ENCODE results near the gene PIGR. TPM values are rescaled to one million over a fixed set of nuclear protein-coding genes. Genes with fewer than 3 reads are reported as not detected.

PIGR gene
- polyA plus RNA-seq, 1 experiment = not detected

- TF ChIP-seq CTCF (IDR thresholded peaks at IDR 0.05; ENCODE audit: low read depth, low read length) = peak; percentile 19
- Histone ChIP-seq H3K27ac (ENCODE audit: low read depth, low read length) (no peak overlapping the region), H3K9me3 (ENCODE audit: control insufficient read depth, insufficient read depth, low read length) (peaks cover 8% of the 10 kb centered on the region; the same call in 1 of the 2 replicates), H3K4me3 (ENCODE audit: low read depth, low read length) (no peak overlapping the region), H3K27me3 (ENCODE audit: control insufficient read depth, insufficient read depth, low read length) (no peaks in the 10 kb centered on the region)
- CTCF ChIA-PET = interaction anchor here (0.8 to 4.9 kb wide), 8 partner anchors 42 to 274 kb away, joined by 4 to 50 read pairs (median 8); partner anchors contain the start of gene IL20
- POLR2A ChIA-PET = interaction anchor here (0.6 to 1.0 kb wide), 2 partner anchors 12 to 37 kb away, joined by 5 read pairs; no protein-coding TSS in a partner anchor
- DNase-seq (ENCODE audit: low read depth, low spot score) = no peak
Observed at GRCh38 chr1:206907304-206907991, 38.8 kb downstream of the PIGR start.

- Histone ChIP-seq H3K4me3 (ENCODE audit: low read depth, low read length) (no peak overlapping the region), H3K27ac (ENCODE audit: low read depth, low read length) (peak overlapping the region; percentile 68), H3K27me3 (ENCODE audit: control insufficient read depth, insufficient read depth, low read length) (no peaks in the 10 kb centered on the region), H3K9me3 (ENCODE audit: control insufficient read depth, insufficient read depth, low read length) (peaks cover 8% of the 10 kb centered on the region; the same call in 1 of the 2 replicates)
- TF ChIP-seq CTCF (IDR thresholded peaks at IDR 0.05; ENCODE audit: low read depth, low read length) = no peak
- DNase-seq (ENCODE audit: low read depth, low spot score) = peak; percentile 77
- ChIA-PET POLR2A (no interaction called here), CTCF (interaction anchor here (0.8 to 4.9 kb wide), 7 partner anchors 27 to 275 kb away, joined by 3 to 50 read pairs (median 4); partner anchors contain the start of gene IL20)
Observed at GRCh38 chr1:206905295-206906164, 40.7 kb downstream of the PIGR start.

GRCh38 chr1:206904423-206905142 lies 41.7 kb downstream of the PIGR start:
- ChIA-PET POLR2A (no interaction called here), CTCF (interaction anchor here (0.6 to 1.2 kb wide), 3 partner anchors 170 to 179 kb away, joined by 3 read pairs; no protein-coding TSS in a partner anchor)
- no peak for DNase-seq (ENCODE audit: low read depth, low spot score)
- no peaks in the 10 kb centered on the region for H3K27me3 ChIP-seq (ENCODE audit: control insufficient read depth, insufficient read depth, low read length)
- peak overlapping the region; percentile 68 for H3K27ac ChIP-seq (ENCODE audit: low read depth, low read length)
- peaks cover 8% of the 10 kb centered on the region; the same call in 1 of the 2 replicates for H3K9me3 ChIP-seq (ENCODE audit: control insufficient read depth, insufficient read depth, low read length)
- H3K4me3 ChIP-seq (ENCODE audit: low read depth, low read length) = no peak overlapping the region
- no peak for TF ChIP-seq CTCF (IDR thresholded peaks at IDR 0.05; ENCODE audit: low read depth, low read length)

GRCh38 chr1:206903687-206904086 lies 42.6 kb downstream of the PIGR start:
- Histone ChIP-seq H3K27ac (ENCODE audit: low read depth, low read length) (no peak overlapping the region), H3K9me3 (ENCODE audit: control insufficient read depth, insufficient read depth, low read length) (peaks cover 8% of the 10 kb centered on the region; the same call in 1 of the 2 replicates), H3K4me3 (ENCODE audit: low read depth, low read length) (no peak overlapping the region), H3K27me3 (ENCODE audit: control insufficient read depth, insufficient read depth, low read length) (no peaks in the 10 kb centered on the region)
- TF ChIP-seq CTCF (IDR thresholded peaks at IDR 0.05; ENCODE audit: low read depth, low read length) = no peak
- POLR2A ChIA-PET = interaction anchor here (0.7 kb wide), 1 partner anchor 80 kb away, joined by 3 read pairs; no protein-coding TSS in a partner anchor
- CTCF ChIA-PET = interaction anchor here (0.7 to 1.2 kb wide), 3 partner anchors 8 to 178 kb away, joined by 3 read pairs; no protein-coding TSS in a partner anchor
- DNase-seq (ENCODE audit: low read depth, low spot score) = no peak
